Trophoblast cell (in vitro differentiated cells and primary cell): Measurements from ENCODE around the gene CDC42EP5.

Experiments
- DNase-seq, 2 donors: peaks; one replicate each; pipeline ENCODE4 v3.0.0-alpha.2; 2016
- H2AFZ ChIP-seq: 2 replicates; pipeline ENCODE4 v1.6.1; 2013; ENCODE audit warnings: low read length, moderate library complexity, mild to moderate bottlenecking; ENCODE audit not compliant: insufficient read depth, poor library complexity
- H2AK5ac ChIP-seq: 2 replicates; pipeline ENCODE4 v1.6.1; 2013; ENCODE audit warnings: mild to moderate bottlenecking, low read length
- H2BK120ac ChIP-seq: 2 replicates; pipeline ENCODE4 v1.6.1; 2013; ENCODE audit warnings: low read length, mild to moderate bottlenecking, moderate library complexity; ENCODE audit not compliant: insufficient read depth, poor library complexity
- H2BK12ac ChIP-seq: 2 replicates; pipeline ENCODE4 v1.6.1; 2013; ENCODE audit warnings: mild to moderate bottlenecking, low read length, moderate library complexity
- H2BK5ac ChIP-seq: 2 replicates; pipeline ENCODE4 v1.6.1; 2013; ENCODE audit warnings: low read length, low read depth, moderate library complexity, mild to moderate bottlenecking; ENCODE audit not compliant: poor library complexity
- H3K14ac ChIP-seq: 2 replicates; pipeline ENCODE4 v1.6.1; 2013; ENCODE audit warnings: mild to moderate bottlenecking, low read length
- H3K18ac ChIP-seq: 2 replicates; pipeline ENCODE4 v1.6.1; 2013; ENCODE audit warnings: mild to moderate bottlenecking, low read length
- H3K23ac ChIP-seq: 2 replicates; pipeline ENCODE4 v1.6.1; 2013; ENCODE audit warnings: low read length
- H3K27ac ChIP-seq: 2 replicates; pipeline ENCODE4 v1.5.1; 2013; ENCODE audit warnings: low read depth, mild to moderate bottlenecking, inconsistent platforms, low read length, moderate library complexity
- H3K27me3 ChIP-seq: 2 replicates; pipeline ENCODE4 v1.6.1; 2013; ENCODE audit warnings: inconsistent platforms, mild to moderate bottlenecking, low read length, moderate library complexity; ENCODE audit not compliant: insufficient read depth
- H3K36me3 ChIP-seq, 2 experiments: 1 replicate in 1 of 2; 2 replicates in 1 of 2; pipeline ENCODE4 v1.6.1; 2013; ENCODE audit warnings: low read length in 2 of 2, mild to moderate bottlenecking in 2 of 2, moderate library complexity in 1 of 2; ENCODE audit not compliant: insufficient read depth in 2 of 2, control insufficient read depth in 1 of 2
- H3K4ac ChIP-seq: 2 replicates; pipeline ENCODE4 v1.6.1; 2013; ENCODE audit warnings: low read depth, mild to moderate bottlenecking, low read length, moderate library complexity
- H3K4me1 ChIP-seq, 2 experiments: 1 replicate in 1 of 2; 2 replicates in 1 of 2; pipeline ENCODE4 v1.6.1; 2013; ENCODE audit warnings: low read length in 2 of 2, mild to moderate bottlenecking in 2 of 2, moderate library complexity in 1 of 2; ENCODE audit not compliant: insufficient read depth in 2 of 2, control insufficient read depth in 1 of 2
- H3K4me2 ChIP-seq: 2 replicates; pipeline ENCODE4 v1.6.1; 2013; ENCODE audit warnings: inconsistent platforms, mild to moderate bottlenecking, low read length, moderate library complexity
- H3K4me3 ChIP-seq: 2 replicates; pipeline ENCODE4 v1.5.1; 2013; ENCODE audit warnings: mild to moderate bottlenecking, low read depth, low read length, inconsistent platforms
- H3K79me1 ChIP-seq: one replicate; pipeline ENCODE4 v1.6.1; 2013; ENCODE audit warnings: low read length
- H3K79me2 ChIP-seq: 2 replicates; pipeline ENCODE4 v1.6.1; 2013; ENCODE audit warnings: low read length, mild to moderate bottlenecking; ENCODE audit not compliant: control insufficient read depth, insufficient read depth, poor library complexity
- H3K9ac ChIP-seq: 2 replicates; pipeline ENCODE4 v1.6.1; 2013; ENCODE audit warnings: mild to moderate bottlenecking, low read length
- H3K9me3 ChIP-seq: 2 replicates; pipeline ENCODE4 v1.6.1; 2013; ENCODE audit warnings: low read depth, mild to moderate bottlenecking, control low read depth, inconsistent platforms, low read length; ENCODE audit not compliant: insufficient read depth
- H4K12ac ChIP-seq: 2 replicates; pipeline ENCODE4 v1.6.1; 2013; ENCODE audit warnings: low read depth, mild to moderate bottlenecking, low read length, moderate library complexity
- H4K8ac ChIP-seq: 2 replicates; pipeline ENCODE4 v1.6.1; 2013; ENCODE audit warnings: low read depth, mild to moderate bottlenecking, low read length, moderate library complexity
- H4K91ac ChIP-seq: one replicate; pipeline ENCODE4 v1.6.1; 2013; ENCODE audit warnings: low read depth, mild to moderate bottlenecking, low read length, moderate library complexity
- WGBS: extraction: QIAGEN DNeasy Blood & Tissue Kit; methylation state at CpG from one replicate; pipeline ENCODE4 v1.1.7; 2013; ENCODE audit warnings: missing lambda C conversion rate; ENCODE audit not compliant: insufficient read length, insufficient coverage; ENCODE audit errors: extremely low coverage; 5-methylcytosine and 5-hydroxymethylcytosine counted together

Gene CDC42EP5

GRCh38 chr19:54436628-54437252 lies 36.4 kb downstream of the CDC42EP5 start:
- no peaks in the 10 kb centered on the region for H3K79me1 ChIP-seq
- H4K91ac ChIP-seq: no peak overlapping the region
- no peak overlapping the region for H2AFZ ChIP-seq
- H3K36me3 ChIP-seq: peaks cover 9 to 10% of the 10 kb centered on the region in 2 experiments
- H2BK120ac ChIP-seq: no peak overlapping the region
- no peak overlapping the region for H3K27ac ChIP-seq
- H2BK5ac ChIP-seq: no peak overlapping the region
- no peak overlapping the region for H2BK12ac ChIP-seq
- no peak overlapping the region for H3K4ac ChIP-seq
- H3K18ac ChIP-seq: no peak overlapping the region
- H3K14ac ChIP-seq: no peak overlapping the region
- H4K8ac ChIP-seq: no peak overlapping the region
- H4K12ac ChIP-seq: no peak overlapping the region
- no peaks in the 10 kb centered on the region for H3K79me2 ChIP-seq
- no peaks in the 10 kb centered on the region for H3K27me3 ChIP-seq
- peaks cover 6 to 11% of the 10 kb centered on the region in 2 experiments for H3K4me1 ChIP-seq
- no CpG with 5 or more reads among the region's 10 CpGs for WGBS
- no peak overlapping the region for H3K4me3 ChIP-seq
- no peak overlapping the region for H3K4me2 ChIP-seq
- DNase-seq: no peak
- H2AK5ac ChIP-seq: no peak overlapping the region
- H3K23ac ChIP-seq: no peak overlapping the region
- H3K9ac ChIP-seq: no peak overlapping the region
- peaks cover 3% of the 10 kb centered on the region for H3K9me3 ChIP-seq

DNA sequence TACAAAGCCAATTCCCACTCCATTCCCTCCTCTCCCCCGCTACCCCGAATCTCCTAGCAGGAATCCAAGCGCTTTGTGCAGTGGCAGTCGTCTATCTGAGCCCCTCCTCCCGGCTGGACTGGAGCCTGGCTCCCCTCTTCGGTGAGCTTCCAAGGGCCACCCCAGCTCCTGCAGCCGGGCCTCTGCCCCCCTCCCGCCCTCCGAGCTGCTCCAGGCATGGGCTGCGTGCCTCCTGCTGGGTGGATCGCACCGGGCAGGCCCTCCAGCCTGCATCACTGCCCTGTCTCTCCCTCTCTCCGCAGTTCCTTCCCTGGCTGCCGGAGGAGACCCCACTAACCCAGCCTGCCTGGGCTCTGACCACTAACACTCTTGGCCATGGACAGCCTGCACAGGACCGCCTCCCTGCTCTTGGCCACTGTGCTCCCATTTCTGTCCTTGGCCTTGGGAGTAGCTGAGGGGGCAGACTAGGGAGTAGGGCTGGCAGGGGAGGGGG lies 37.0 kb downstream of the CDC42EP5 start:
- WGBS: no CpG with 5 or more reads among the region's 15 CpGs
- Histone ChIP-seq H3K27me3 (no peaks in the 10 kb centered on the region), H3K23ac (no peak overlapping the region)

GRCh38 chr19:54435551-54436016 lies 37.5 kb downstream of the CDC42EP5 start:
- Histone ChIP-seq H3K36me3 (peaks cover 7 to 9% of the 10 kb centered on the region in 2 experiments), H3K4me2 (no peak overlapping the region), H3K4me3 (no peak overlapping the region), H3K18ac (no peak overlapping the region), H3K14ac (no peak overlapping the region), H3K79me2 (no peaks in the 10 kb centered on the region), H2BK120ac (no peak overlapping the region), H3K27me3 (no peaks in the 10 kb centered on the region), H2AK5ac (no peak overlapping the region), H3K27ac (no peak overlapping the region), H3K79me1 (no peaks in the 10 kb centered on the region), H3K4me1 (peaks cover 8 to 18% of the 10 kb centered on the region in 2 experiments), H4K12ac (no peak overlapping the region), H3K9me3 (peaks cover 3% of the 10 kb centered on the region), H2BK5ac (no peak overlapping the region), H4K91ac (no peak overlapping the region), H4K8ac (no peak overlapping the region), H3K4ac (no peak overlapping the region), H3K9ac (no peak overlapping the region), H2AFZ (no peak overlapping the region), H3K23ac (no peak overlapping the region), H2BK12ac (no peak overlapping the region)
- WGBS: no CpG with 5 or more reads among the region's 16 CpGs
- DNase-seq: no peak

More for the DNA sequence above, 37.0 kb downstream of the CDC42EP5 start:
- no peak overlapping the region for H3K4me3 ChIP-seq
- H2BK5ac ChIP-seq: no peak overlapping the region
- no peak overlapping the region for H3K4me2 ChIP-seq
- H2AK5ac ChIP-seq: no peak overlapping the region
- no peak overlapping the region for H3K18ac ChIP-seq
- H2AFZ ChIP-seq: no peak overlapping the region
- peaks cover 3% of the 10 kb centered on the region for H3K9me3 ChIP-seq
- H3K36me3 ChIP-seq: peaks cover 9 to 10% of the 10 kb centered on the region in 2 experiments
- H2BK120ac ChIP-seq: no peak overlapping the region
- no peak overlapping the region for H4K12ac ChIP-seq
- no peak for DNase-seq
- H3K27ac ChIP-seq: no peak overlapping the region
- no peak overlapping the region for H3K4ac ChIP-seq
- H3K4me1 ChIP-seq: peaks cover 6 to 16% of the 10 kb centered on the region in 2 experiments
- H4K91ac ChIP-seq: no peak overlapping the region
- H2BK12ac ChIP-seq: no peak overlapping the region
- no peak overlapping the region for H3K14ac ChIP-seq
- no peaks in the 10 kb centered on the region for H3K79me1 ChIP-seq
- H3K9ac ChIP-seq: no peak overlapping the region
- no peaks in the 10 kb centered on the region for H3K79me2 ChIP-seq
- no peak overlapping the region for H4K8ac ChIP-seq

DNA sequence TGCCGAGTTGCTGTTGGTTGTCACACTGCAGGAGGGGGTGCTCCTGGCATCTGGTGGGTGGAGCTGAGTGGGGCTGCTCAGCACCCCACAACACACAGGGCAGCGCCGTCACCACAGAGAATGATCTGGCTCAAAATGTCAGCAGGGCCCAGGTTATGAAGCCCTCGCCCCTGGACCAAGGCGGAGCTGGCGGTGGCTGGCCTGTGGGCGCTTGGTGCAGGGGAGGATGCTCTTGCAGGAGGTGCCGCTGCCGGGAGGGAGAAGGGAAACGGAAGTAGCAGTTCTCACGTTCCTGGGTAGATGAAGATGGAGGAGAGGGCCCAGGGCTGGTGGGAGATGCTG lies 38.3 kb downstream of the CDC42EP5 start:
- Histone ChIP-seq H3K27ac (no peak overlapping the region), H4K12ac (no peak overlapping the region), H3K9ac (no peak overlapping the region), H3K36me3 (peaks cover 6 to 9% of the 10 kb centered on the region in 2 experiments), H4K91ac (no peak overlapping the region), H3K79me2 (no peaks in the 10 kb centered on the region), H3K4me1 (peaks cover 8 to 18% of the 10 kb centered on the region in 2 experiments), H2BK5ac (no peak overlapping the region), H3K23ac (no peak overlapping the region), H3K4me2 (no peak overlapping the region), H3K4ac (no peak overlapping the region), H3K4me3 (no peak overlapping the region), H2AK5ac (no peak overlapping the region), H3K14ac (no peak overlapping the region), H3K79me1 (no peaks in the 10 kb centered on the region), H3K18ac (no peak overlapping the region), H2BK120ac (no peak overlapping the region), H4K8ac (no peak overlapping the region), H3K27me3 (no peaks in the 10 kb centered on the region), H2BK12ac (no peak overlapping the region), H2AFZ (no peak overlapping the region), H3K9me3 (peaks cover 3% of the 10 kb centered on the region)
- no CpG with 5 or more reads among the region's 11 CpGs for WGBS
- no peak for DNase-seq
